BE2C (cell line): ENCODE data around the gene MIF4GD.

Source experiments
- DNase-seq: peaks from one replicate; pipeline ENCODE4 v3.0.0-alpha.2; 2020
- H3K27me3 ChIP-seq: fragments of 250-450 bp; sonication (Bioruptor Pico); 2 replicates; pipeline ENCODE4 v1.5.1; 2020; ENCODE audit warnings: mild to moderate bottlenecking
- H3K36me3 ChIP-seq: fragments of 250-450 bp; sonication (Bioruptor Pico); 2 replicates; pipeline ENCODE4 v1.5.1; 2020; ENCODE audit warnings: mild to moderate bottlenecking
- H3K4me1 ChIP-seq: fragments of 250-450 bp; sonication (Bioruptor Pico); 2 replicates; pipeline ENCODE4 v1.5.1; 2020
- H3K4me3 ChIP-seq: 2 replicates; pipeline ENCODE4 v1.5.1; 2011; ENCODE audit warnings: low read depth, low read length
- H3K9me3 ChIP-seq: fragments of 250-450 bp; sonication (Bioruptor Pico); 2 replicates; pipeline ENCODE4 v1.5.1; 2020
- CTCF ChIP-seq: IDR thresholded peaks from 2 replicates; pipeline ENCODE4 v1.5.1; 2012; ENCODE audit warnings: mild to moderate bottlenecking, low read depth, low read length

The MIF4GD gene

GRCh38 chr17:75240394-75241142, 30.5 kb downstream of the MIF4GD start:
- peak; percentile 74 for DNase-seq
- H3K4me1 ChIP-seq: no peaks in the 10 kb centered on the region; the same call in 1 of the 2 replicates
- H3K9me3 ChIP-seq: no peaks in the 10 kb centered on the region
- no peaks in the 10 kb centered on the region for H3K27me3 ChIP-seq
- H3K4me3 ChIP-seq: no peak overlapping the region
- peak; percentile 89 for TF ChIP-seq CTCF
- H3K36me3 ChIP-seq: peaks cover 81% of the 10 kb centered on the region

- H3K36me3 ChIP-seq: peaks cover 83% of the 10 kb centered on the region
- H3K4me3 ChIP-seq: no peak overlapping the region
- no peak for TF ChIP-seq CTCF
- no peaks in the 10 kb centered on the region; the same call in 1 of the 2 replicates for H3K4me1 ChIP-seq
- no peak for DNase-seq
- no peaks in the 10 kb centered on the region for H3K9me3 ChIP-seq
- no peaks in the 10 kb centered on the region for H3K27me3 ChIP-seq
Measured at GRCh38 chr17:75239778-75240393, 31.1 kb downstream of the MIF4GD start.

GRCh38 chr17:75239214-75239613, 31.8 kb downstream of the MIF4GD start:
- H3K9me3 ChIP-seq: no peaks in the 10 kb centered on the region
- no peaks in the 10 kb centered on the region; the same call in 1 of the 2 replicates for H3K4me1 ChIP-seq
- no peak overlapping the region for H3K4me3 ChIP-seq
- TF ChIP-seq CTCF: no peak
- H3K27me3 ChIP-seq: no peaks in the 10 kb centered on the region
- H3K36me3 ChIP-seq: peaks cover 83% of the 10 kb centered on the region
- no peak for DNase-seq

DNA sequence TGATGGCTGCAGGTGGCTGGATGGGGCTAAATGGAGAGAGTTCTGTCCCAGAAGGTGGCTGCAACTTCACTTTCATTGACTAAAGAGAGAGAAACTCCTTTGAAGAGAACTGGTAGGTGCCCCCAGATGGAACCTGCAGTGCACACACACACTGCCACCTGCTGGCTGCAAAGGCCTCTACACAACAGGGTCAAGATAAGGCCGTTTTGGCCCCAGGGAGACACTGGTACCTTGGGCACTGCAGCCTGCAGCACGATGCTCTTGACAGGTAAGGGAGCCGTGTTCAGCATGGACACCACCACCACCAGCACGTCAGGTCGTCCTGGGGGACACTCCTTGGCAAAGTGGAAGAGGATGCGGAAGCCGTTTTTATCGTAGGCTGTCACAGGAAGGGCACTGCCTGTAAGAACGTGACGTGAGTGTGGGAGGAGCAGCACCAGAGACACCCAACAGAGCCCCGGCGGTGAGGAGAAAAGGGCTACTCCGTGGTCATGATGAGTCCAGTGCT, 32.3 kb downstream of the MIF4GD start:
- no peaks in the 10 kb centered on the region; the same call in 1 of the 2 replicates for H3K4me1 ChIP-seq
- no peaks in the 10 kb centered on the region for H3K9me3 ChIP-seq
- H3K4me3 ChIP-seq: no peak overlapping the region
- no peaks in the 10 kb centered on the region for H3K27me3 ChIP-seq
- peak; percentile 76 for DNase-seq
- TF ChIP-seq CTCF: peak; percentile 97
- peaks cover 85% of the 10 kb centered on the region for H3K36me3 ChIP-seq

DNA sequence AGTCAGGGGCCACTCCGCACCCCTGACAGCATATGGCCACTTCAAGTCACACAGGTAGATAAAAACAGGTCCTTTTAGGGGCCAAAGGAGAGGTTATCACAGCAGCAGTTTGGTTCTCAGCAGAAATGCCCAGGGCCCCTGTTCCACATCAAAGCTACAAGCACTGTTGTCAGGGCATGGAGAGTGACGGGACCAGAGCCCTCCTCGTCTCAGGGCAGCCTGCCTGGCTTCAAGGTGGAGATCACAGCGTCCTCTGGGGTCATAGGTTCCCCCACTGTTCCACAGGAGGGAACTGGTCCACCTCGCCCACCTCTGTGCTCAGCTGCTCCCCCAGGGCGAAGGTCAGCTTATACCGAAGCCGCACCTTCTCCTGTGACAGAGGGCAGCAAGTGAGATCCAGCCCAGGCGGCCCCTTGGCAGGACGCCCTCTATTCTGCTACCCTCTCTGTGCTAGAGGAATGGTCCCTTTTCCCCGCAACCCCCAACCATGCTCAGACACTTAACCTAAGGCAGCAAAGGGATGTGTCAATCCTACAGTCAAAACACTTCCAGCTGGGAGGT, 32.9 kb downstream of the MIF4GD start:
- H3K4me3 ChIP-seq: no peak overlapping the region
- no peaks in the 10 kb centered on the region for H3K27me3 ChIP-seq
- H3K9me3 ChIP-seq: no peaks in the 10 kb centered on the region
- no peaks in the 10 kb centered on the region; the same call in 1 of the 2 replicates for H3K4me1 ChIP-seq
- H3K36me3 ChIP-seq: peaks cover 87% of the 10 kb centered on the region
- no peak for DNase-seq
- TF ChIP-seq CTCF: no peak
